A549 (cell line): ENCODE data around the gene RASGRP2. TPM values are rescaled to one million over a fixed set of nuclear protein-coding genes. Genes with fewer than 3 reads are reported as not detected.
A peak's percentile ranks its signal among the peaks of the same experiment; 100 is the strongest.

Experiments used
- ATAC-seq, 2 experiments: fragments of 200-7000 bp in 1 of 2; fragments of >200 bp in 1 of 2; cut with Nextera tagmentation in 1 of 2; cut with Tn5 transposase in 1 of 2; 3 replicates each; pipeline versions ENCODE4 v1.8.0 to v1.9.1; 2018 to 2020; ENCODE audit warnings: mild to moderate bottlenecking in 1 of 2, moderate library complexity in 1 of 2
- CTCF ChIA-PET: fragments of 300-600 bp; sonication (Branson Sonifier 250); formaldehyde crosslinking; extraction: SDS; loops from one replicate; lab custom pipeline; 2021; ENCODE audit warnings: antibody characterized with exemption, inconsistent platforms; lab: Yijun Ruan, JAX
- POLR2A ChIA-PET: fragments of 350-600 bp; formaldehyde crosslinking; extraction: SDS; loops from one replicate; lab custom pipeline; 2021; ENCODE audit warnings: antibody characterized with exemption, inconsistent platforms; lab: Yijun Ruan, JAX
- DNase-seq, 2 experiments: peaks; one replicate each; pipeline versions ENCODE4 v3.0.0 to v3.0.0-alpha.2; 2011 to 2016; ENCODE audit warnings: low read depth in 1 of 2, low spot score in 1 of 2
- FAIRE-seq: peaks from 2 replicates; lab custom pipeline; 2011; peaks lifted over from hg19 to GRCh38; lab: Jason Lieb, UNC
- H3K27ac ChIP-seq, 2 experiments: fragments of >200 bp; sonication (Bioruptor Twin); formaldehyde crosslinking; 3 replicates each; pipeline ENCODE4 v1.5.1; 2016 to 2017
- H3K4me1 ChIP-seq: fragments of >200 bp; sonication (Bioruptor Twin); formaldehyde crosslinking; 3 replicates; pipeline ENCODE4 v1.6.1; 2016
- H3K4me2 ChIP-seq: fragments of >200 bp; sonication (Bioruptor Twin); formaldehyde crosslinking; 3 replicates; pipeline ENCODE4 v1.6.1; 2016
- H3K4me3 ChIP-seq: fragments of >200 bp; sonication (Bioruptor Twin); formaldehyde crosslinking; 3 replicates; pipeline ENCODE4 v1.5.1; 2016
- H3K9me3 ChIP-seq: fragments of >200 bp; sonication (Bioruptor Twin); formaldehyde crosslinking; 3 replicates; pipeline ENCODE4 v1.6.1; 2016
- CTCF ChIP-seq: fragments of >200 bp; sonication (Bioruptor Twin); formaldehyde crosslinking; IDR thresholded peaks from 3 replicates; pipeline ENCODE4 v1.5.1; 2016
- EHF ChIP-seq: fragments of 250-450 bp; sonication (Bioruptor Pico); IDR thresholded peaks from 2 replicates; pipeline ENCODE4 v1.5.0; 2020; ENCODE audit warnings: mild to moderate bottlenecking
- ELK1 ChIP-seq: fragments of 150-350 bp; IDR thresholded peaks from 2 replicates; pipeline ENCODE4 v1.6.1; 2014; ENCODE audit warnings: low read depth, mild to moderate bottlenecking, low read length
- HDAC2 ChIP-seq: fragments of 200-600 bp; sonication (generic); IDR thresholded peaks from 2 replicates; pipeline ENCODE4 v1.6.1; 2016
- JUN ChIP-seq, 2 experiments: fragments of >200 bp; sonication (Bioruptor Twin); formaldehyde crosslinking; IDR thresholded peaks; 2 replicates in 1 of 2; 3 replicates in 1 of 2; pipeline ENCODE4 v1.6.1; 2016 to 2017
- KDM1A ChIP-seq: fragments of 200-600 bp; sonication (generic); IDR thresholded peaks from 2 replicates; pipeline ENCODE4 v1.6.1; 2016; ENCODE audit warnings: low read depth, mild to moderate bottlenecking
- KDM5A ChIP-seq: fragments of 200-600 bp; sonication (generic); IDR thresholded peaks from 2 replicates; pipeline ENCODE4 v1.6.1; 2016; ENCODE audit warnings: antibody characterized with exemption, mild to moderate bottlenecking
- MAFK ChIP-seq: fragments of 450-650 bp; IDR thresholded peaks from 2 replicates; pipeline ENCODE4 v1.6.1; 2014; ENCODE audit not compliant: partially characterized antibody
- NPAS2 ChIP-seq: fragments of 250-450 bp; sonication (Bioruptor Pico); IDR thresholded peaks from 2 replicates; pipeline ENCODE4 v1.8.0; 2022; ENCODE audit warnings: mild to moderate bottlenecking, moderate library complexity, borderline replicate concordance
- PBX3 ChIP-seq: IDR thresholded peaks from 2 replicates; pipeline ENCODE4 v1.6.1; 2012
- PHF8 ChIP-seq: fragments of 200-600 bp; sonication (generic); IDR thresholded peaks from 2 replicates; pipeline ENCODE4 v1.6.1; 2016; ENCODE audit warnings: low read depth, mild to moderate bottlenecking, antibody characterized with exemption, moderate library complexity, borderline replicate concordance
- POLR2AphosphoS2 ChIP-seq: conservative IDR thresholded peaks from 2 replicates; pipeline ENCODE4 v1.6.1; 2012; ENCODE audit warnings: low read length, improper control_type of control experiment, inconsistent platforms
- RARB ChIP-seq: fragments of 250-450 bp; sonication (Bioruptor Pico); IDR thresholded peaks from 2 replicates; pipeline ENCODE4 v1.8.0; 2021; ENCODE audit warnings: mild to moderate bottlenecking, moderate library complexity
- RCOR1 ChIP-seq: fragments of 150-350 bp; IDR thresholded peaks from 2 replicates; pipeline ENCODE4 v1.6.1; 2014; ENCODE audit warnings: antibody characterized with exemption, low read length, low read depth
- TFCP2L1 ChIP-seq: fragments of 250-450 bp; sonication (Bioruptor Pico); IDR thresholded peaks from 2 replicates; pipeline ENCODE4 v1.5.0; 2021; ENCODE audit warnings: mild to moderate bottlenecking
- USF2 ChIP-seq: fragments of 450-650 bp; IDR thresholded peaks from 2 replicates; pipeline ENCODE4 v1.6.1; 2014; ENCODE audit warnings: antibody characterized with exemption
- ZC3H11A ChIP-seq: fragments of 450-650 bp; IDR thresholded peaks from 2 replicates; pipeline ENCODE4 v1.6.1; 2014; ENCODE audit warnings: antibody characterized with exemption, mild to moderate bottlenecking
- ZFP36 ChIP-seq: fragments of 450-650 bp; IDR thresholded peaks from 2 replicates; pipeline ENCODE4 v1.6.1; 2014; ENCODE audit warnings: borderline replicate concordance; ENCODE audit not compliant: partially characterized antibody
- ZNF302 ChIP-seq: fragments of 250-450 bp; sonication (Bioruptor Pico); IDR thresholded peaks from 2 replicates; pipeline ENCODE4 v1.9.0; 2021; ENCODE audit warnings: inconsistent platforms, mild to moderate bottlenecking, moderate library complexity
- WGBS: methylation state at CpG from one replicate; pipeline ENCODE4 v1.1.6; 2017; ENCODE audit errors: missing lambda C conversion rate; 5-methylcytosine and 5-hydroxymethylcytosine counted together
- polyA plus RNA-seq, 4 experiments: library from polyadenylated mRNA; depleted of rRNA in 3 of 4; stranded (reverse); fragments of >200 nt; fragmentation: RNase III in 1 of 4; extraction: RNeasy Plus Mini Kit Qiagen cat#74134 plus additional on column Dnase treatment in 1 of 4; gene quantifications; 2 replicates in 3 of 4; 3 replicates in 1 of 4; pipeline ENCODE4 v1.2.3, GENCODE V29; 2011 to 2017

Gene RASGRP2
- polyA plus RNA-seq, 2 of the 4 experiments (the other 2 are of a cell fraction), result 0.88 to 0.89 TPM

GRCh38 chr11:64751580-64751979 is 7.6 kb upstream of the RASGRP2 start:
- ChIA-PET CTCF (interaction anchor here (0.9 to 13.0 kb wide), 6 partner anchors 9 to 27 kb away, joined by 3 to 104 read pairs (median 8); partner anchors contain the start of genes PYGM, RASGRP2 and SF1), POLR2A (no interaction called here)
- WGBS, result 93% methylated on average over 8 of the region's 9 CpGs
- FAIRE-seq, result no peak
- no peak for TF ChIP-seq ZFP36
- 0 out of 2 replicates have a peak, but pooled peaks have one; percentile 24 for TF ChIP-seq KDM1A
- TF ChIP-seq RCOR1, result 0 out of 2 replicates have a peak, but pooled peaks have one; percentile 41
- Histone ChIP-seq H3K27ac (no peak overlapping the region), H3K4me1 (no peaks in the 10 kb centered on the region), H3K4me2 (no peak overlapping the region), H3K4me3 (no peak overlapping the region), H3K9me3 (no peaks in the 10 kb centered on the region)
- no peak for ATAC-seq
- DNase-seq, result no peak

- CTCF ChIA-PET, result interaction anchor here (1.0 to 13.0 kb wide), 3 partner anchors 9 to 27 kb away, joined by 3 to 104 read pairs (median 19); partner anchors contain the start of genes PYGM, RASGRP2 and SF1
- POLR2A ChIA-PET, result no interaction called here
Observed at GRCh38 chr11:64751136-64751535, 7.2 kb upstream of the RASGRP2 start.

More at GRCh38 chr11:64751136-64751535, 7.2 kb upstream of the RASGRP2 start:
- FAIRE-seq (no peak), DNase-seq (no peak), ATAC-seq (no peak)
- WGBS, result 80% methylated on average over 7 of the region's 9 CpGs
- TF ChIP-seq ZNF302 (CRISPR knock-in tag) (no peak), MAFK (no peak), USF2 (no peak), ZC3H11A (no peak), POLR2AphosphoS2 (no peak), JUN (IDR thresholded peaks at IDR 0.05) (no peak), PHF8 (no peak), PBX3 (no peak), CTCF (no peak), RARB (CRISPR knock-in tag) (no peak), HDAC2 (no peak), EHF (CRISPR knock-in tag) (no peak), ELK1 (no peak), TFCP2L1 (CRISPR knock-in tag) (no peak), NPAS2 (CRISPR knock-in tag) (no peak), KDM5A (no peak)
- no peak overlapping the region for H3K27ac ChIP-seq
- no peak overlapping the region for H3K4me3 ChIP-seq
- H3K4me2 ChIP-seq, result no peak overlapping the region
- H3K4me1 ChIP-seq, result 0 out of 3 replicates have a peak, but pooled peaks cover under 1% of the 10 kb centered on the region
- no peaks in the 10 kb centered on the region for H3K9me3 ChIP-seq
